ENCODE measurements around the gene SUN3.
A peak's percentile ranks its signal among the peaks of the same experiment; 100 is the strongest.

Gene SUN3

DNA sequence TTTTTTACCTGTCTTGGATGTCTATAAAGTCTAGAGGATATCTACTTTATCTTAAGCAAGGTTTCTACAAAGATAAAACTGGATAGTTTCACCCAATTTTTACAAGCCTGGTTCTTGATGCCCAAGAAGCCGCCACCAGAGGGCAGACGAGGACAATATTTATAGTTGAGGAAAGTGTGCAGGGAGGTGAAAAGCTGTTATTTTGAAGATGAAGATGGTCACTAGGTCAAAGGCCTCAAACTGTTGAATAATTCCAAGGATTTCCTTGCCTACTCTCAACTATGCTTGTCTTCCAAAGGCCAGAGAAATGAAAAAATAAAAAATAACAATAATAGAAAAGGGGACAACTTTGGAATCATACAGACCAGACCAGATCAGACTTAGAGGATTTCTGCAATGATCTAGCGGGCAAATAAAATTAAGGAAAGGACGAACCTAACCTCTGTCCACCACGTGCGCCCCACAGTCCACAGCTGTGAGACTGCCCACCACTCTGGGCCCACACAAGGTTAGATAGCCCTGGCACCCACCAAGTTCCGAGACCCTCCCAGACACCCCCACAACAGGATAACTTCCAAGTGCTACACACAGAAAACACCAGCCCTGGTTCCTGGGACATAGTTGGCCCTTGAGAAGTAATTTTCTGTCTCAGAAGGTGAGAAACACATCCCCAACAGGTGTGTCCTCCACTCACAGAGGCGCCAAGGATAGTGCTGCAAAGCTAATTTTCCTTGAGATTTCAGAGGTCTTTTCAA, 83.5 kb downstream of the SUN3 start:
- H4K8ac ChIP-seq (ENCODE audit: low read length) = peak overlapping the region; percentile 31
- no peak overlapping the region for H3K14ac ChIP-seq (ENCODE audit: low read length in 2 of 2)
- no peaks in the 10 kb centered on the region for H3K79me1 ChIP-seq (replicated peaks; ENCODE audit: low read length, poor library complexity, severe bottlenecking)
- H3K9me3 ChIP-seq (ENCODE audit: control insufficient read depth, low read length) = no peaks in the 10 kb centered on the region
- H3K9ac ChIP-seq (ENCODE audit: low read length) = no peak overlapping the region
- no peak overlapping the region for H3K23ac ChIP-seq (ENCODE audit: low read length in 2 of 2)
- no peak overlapping the region for H2BK120ac ChIP-seq (ENCODE audit: low read depth, low read length)
- H3K4me1 ChIP-seq (ENCODE audit: control insufficient read depth, insufficient read depth, low read depth, low read length) = peaks cover 22% of the 10 kb centered on the region
- H3K4me3 ChIP-seq (ENCODE audit: insufficient read depth in 1 of 2, low read depth in 1 of 2, low read length in 2 of 2) = no peak overlapping the region
- peak overlapping the region; percentile 71 for H4K91ac ChIP-seq (ENCODE audit: low read length)
- H2BK5ac ChIP-seq (ENCODE audit: low read depth, low read length, poor library complexity, severe bottlenecking) = no peak overlapping the region
- peak; percentile 67 for DNase-seq
- no peak overlapping the region for H2BK15ac ChIP-seq (ENCODE audit: low read depth, poor library complexity, severe bottlenecking)
- H3K4ac ChIP-seq (ENCODE audit: low read depth in 1 of 2, low read length in 2 of 2) = no peak overlapping the region
- no peak overlapping the region for H2AK5ac ChIP-seq (ENCODE audit: low read length, severe bottlenecking)
- H3K18ac ChIP-seq (ENCODE audit: low read depth in 1 of 2, low read length in 2 of 2) = peak overlapping the region in 1 of 2 experiments; percentile 12
- H3K36me3 ChIP-seq (ENCODE audit: control insufficient read depth in 1 of 2, insufficient read depth in 2 of 2, low read depth in 1 of 2, low read length in 2 of 2) = peaks cover 0 to 3% of the 10 kb centered on the region in 2 experiments
- no peak overlapping the region for H3K4me2 ChIP-seq (ENCODE audit: low read length, poor library complexity, severe bottlenecking)
- no peaks in the 10 kb centered on the region for H3K27me3 ChIP-seq (ENCODE audit: control insufficient read depth in 1 of 2, insufficient read depth in 1 of 2, low read length in 2 of 2)
- H2BK12ac ChIP-seq (ENCODE audit: low read length in 2 of 2) = no peak overlapping the region
- H3K27ac ChIP-seq (ENCODE audit: low read length, poor library complexity, severe bottlenecking) = no peak overlapping the region
- 31% methylated on average over 7 of the region's 8 CpGs for WGBS
- no peak overlapping the region for H2AFZ ChIP-seq (ENCODE audit: low read depth, low read length)

- Histone ChIP-seq H3K9ac (ENCODE audit: low read length) (no peak overlapping the region), H2BK5ac (ENCODE audit: low read depth, low read length, poor library complexity, severe bottlenecking) (no peak overlapping the region), H3K27me3 (ENCODE audit: control insufficient read depth in 1 of 2, insufficient read depth in 1 of 2, low read length in 2 of 2) (no peaks in the 10 kb centered on the region), H3K4me3 (ENCODE audit: insufficient read depth in 1 of 2, low read depth in 1 of 2, low read length in 2 of 2) (no peak overlapping the region), H3K4me1 (ENCODE audit: control insufficient read depth, insufficient read depth, low read depth, low read length) (peaks cover 23% of the 10 kb centered on the region), H3K27ac (ENCODE audit: low read length, poor library complexity, severe bottlenecking) (no peak overlapping the region), H4K91ac (ENCODE audit: low read length) (no peak overlapping the region), H2BK120ac (ENCODE audit: low read depth, low read length) (no peak overlapping the region), H3K4me2 (ENCODE audit: low read length, poor library complexity, severe bottlenecking) (no peak overlapping the region), H3K79me1 (replicated peaks; ENCODE audit: low read length, poor library complexity, severe bottlenecking) (no peaks in the 10 kb centered on the region), H3K23ac (ENCODE audit: low read length in 2 of 2) (no peak overlapping the region), H2BK12ac (ENCODE audit: low read length in 2 of 2) (peak overlapping the region in 1 of 2 experiments; percentile 75), H3K36me3 (ENCODE audit: control insufficient read depth in 1 of 2, insufficient read depth in 2 of 2, low read depth in 1 of 2, low read length in 2 of 2) (peaks cover 0 to 3% of the 10 kb centered on the region in 2 experiments), H3K9me3 (ENCODE audit: control insufficient read depth, low read length) (no peaks in the 10 kb centered on the region), H3K4ac (ENCODE audit: low read depth in 1 of 2, low read length in 2 of 2) (no peak overlapping the region), H2BK15ac (ENCODE audit: low read depth, poor library complexity, severe bottlenecking) (no peak overlapping the region), H2AFZ (ENCODE audit: low read depth, low read length) (no peak overlapping the region), H3K18ac (ENCODE audit: low read depth in 1 of 2, low read length in 2 of 2) (peak overlapping the region in 1 of 2 experiments; percentile 5), H3K14ac (ENCODE audit: low read length in 2 of 2) (no peak overlapping the region), H4K8ac (ENCODE audit: low read length) (peak overlapping the region; percentile 42), H2AK5ac (ENCODE audit: low read length, severe bottlenecking) (peak overlapping the region; percentile 14)
- WGBS = 89% methylated on average over 11 of the region's 12 CpGs
- DNase-seq = no peak
Measured at GRCh38 chr7:47944536-47945260, 84.2 kb downstream of the SUN3 start.

GRCh38 chr7:47943676-47944474, 85.0 kb downstream of the SUN3 start:
- Histone ChIP-seq H2AK5ac (ENCODE audit: low read length, severe bottlenecking) (peak overlapping the region; percentile 73), H3K23ac (ENCODE audit: low read length in 2 of 2) (no peak overlapping the region), H2BK15ac (ENCODE audit: low read depth, poor library complexity, severe bottlenecking) (no peak overlapping the region), H2AFZ (ENCODE audit: low read depth, low read length) (peak overlapping the region; percentile 77), H3K9me3 (ENCODE audit: control insufficient read depth, low read length) (no peaks in the 10 kb centered on the region), H3K18ac (ENCODE audit: low read depth in 1 of 2, low read length in 2 of 2) (peak overlapping the region in 1 of 2 experiments; percentile 73), H2BK120ac (ENCODE audit: low read depth, low read length) (peak overlapping the region; percentile 39), H4K8ac (ENCODE audit: low read length) (peak overlapping the region; percentile 77), H3K14ac (ENCODE audit: low read length in 2 of 2) (peak overlapping the region in 1 of 2 experiments; percentile 61), H3K27ac (ENCODE audit: low read length, poor library complexity, severe bottlenecking) (no peak overlapping the region), H2BK5ac (ENCODE audit: low read depth, low read length, poor library complexity, severe bottlenecking) (no peak overlapping the region), H4K91ac (ENCODE audit: low read length) (peak overlapping the region; percentile 23), H2BK12ac (ENCODE audit: low read length in 2 of 2) (peak overlapping the region; percentile 43 to 64), H3K27me3 (ENCODE audit: control insufficient read depth in 1 of 2, insufficient read depth in 1 of 2, low read length in 2 of 2) (no peaks in the 10 kb centered on the region), H3K4ac (ENCODE audit: low read depth in 1 of 2, low read length in 2 of 2) (peak overlapping the region in 1 of 2 experiments; percentile 60), H3K4me2 (ENCODE audit: low read length, poor library complexity, severe bottlenecking) (no peak overlapping the region), H3K4me3 (ENCODE audit: insufficient read depth in 1 of 2, low read depth in 1 of 2, low read length in 2 of 2) (no peak overlapping the region), H3K9ac (ENCODE audit: low read length) (no peak overlapping the region), H3K79me1 (replicated peaks; ENCODE audit: low read length, poor library complexity, severe bottlenecking) (no peaks in the 10 kb centered on the region), H3K4me1 (ENCODE audit: control insufficient read depth, insufficient read depth, low read depth, low read length) (peaks cover 24% of the 10 kb centered on the region), H3K36me3 (ENCODE audit: control insufficient read depth in 1 of 2, insufficient read depth in 2 of 2, low read depth in 1 of 2, low read length in 2 of 2) (peaks cover 0 to 3% of the 10 kb centered on the region in 2 experiments)
- 89% methylated on average over 8 of the region's 8 CpGs for WGBS
- DNase-seq = no peak
